Activated T-cell treated with anti-CD3 and anti-CD28 coated beads for 1 hour (primary cell): ENCODE measurements around the gene ESPN.

ENCODE experiments used
- DNase-seq: peaks from one replicate; pipeline ENCODE4 v3.0.0-alpha.2; 2020; ENCODE audit warnings: low read depth

ESPN gene

GRCh38 chr1:6465461-6466005 lies 41.0 kb downstream of the ESPN start:
- peak; percentile 35 for DNase-seq

GRCh38 chr1:6466023-6466422 lies 41.4 kb downstream of the ESPN start, which contains the start of gene TNFRSF25:
Gene TNFRSF25, minus strand, starts transcription at chr1:6466173. Its CDS starts 66 bp downstream, at chr1:6466107.
- DNase-seq, result peak; percentile 53

- DNase-seq, result no peak
Observed at GRCh38 chr1:6466751-6467150, 42.2 kb downstream of the ESPN start.

GRCh38 chr1:6467224-6467623 lies 42.6 kb downstream of the ESPN start:
- no peak for DNase-seq

- no peak for DNase-seq
Observed at GRCh38 chr1:6467744-6468688, 43.4 kb downstream of the ESPN start.

GRCh38 chr1:6468729-6469461 lies 44.3 kb downstream of the ESPN start:
- DNase-seq, result no peak

GRCh38 chr1:6470132-6471085 lies 45.8 kb downstream of the ESPN start:
- DNase-seq, result no peak

- DNase-seq, result no peak
Observed at GRCh38 chr1:6471086-6471969, 46.8 kb downstream of the ESPN start.

GRCh38 chr1:6471970-6472368 lies 47.4 kb downstream of the ESPN start:
- no peak for DNase-seq

- no peak for DNase-seq
Observed at GRCh38 chr1:6472391-6472790, 47.8 kb downstream of the ESPN start.

- DNase-seq, result no peak
Observed at GRCh38 chr1:6473156-6473555, 48.6 kb downstream of the ESPN start.

GRCh38 chr1:6473974-6474814 lies 49.6 kb downstream of the ESPN start:
- no peak for DNase-seq

GRCh38 chr1:6474815-6475282 lies 50.3 kb downstream of the ESPN start:
- DNase-seq, result no peak

- peak; percentile 82 for DNase-seq
Observed at GRCh38 chr1:6475381-6476133, 51.0 kb downstream of the ESPN start.

- no peak for DNase-seq
Observed at GRCh38 chr1:6476483-6476882, 51.9 kb downstream of the ESPN start.

GRCh38 chr1:6477039-6477820 lies 52.7 kb downstream of the ESPN start:
- no peak for DNase-seq

GRCh38 chr1:6481820-6482219 lies 57.2 kb downstream of the ESPN start:
- no peak for DNase-seq
